NCI-H187 treated with DMSO at 0.1 percent for 48 hours (cell line): ENCODE results near the gene CHP1.
"Not testable (repeated sequence)": the region's sequence is repeated elsewhere in the genome, so short reads cannot be mapped to it uniquely, and the experiment has no call there.

Experiments
- DNase-seq: peaks from one replicate; lab custom pipeline; 2025; lab: John Stamatoyannopoulos, UW

The CHP1 gene

GRCh38 chr15:41292521-41292920 lies 61.5 kb downstream of the CHP1 start:
- DNase-seq: no peak

- not testable (repeated sequence) for DNase-seq
Observed at GRCh38 chr15:41301139-41301538, 70.1 kb downstream of the CHP1 start.

- no peak for DNase-seq
Observed at GRCh38 chr15:41301587-41301986, 70.5 kb downstream of the CHP1 start.

GRCh38 chr15:41304149-41304770 lies 73.2 kb downstream of the CHP1 start:
- no peak for DNase-seq

GRCh38 chr15:41307679-41308078 lies 76.6 kb downstream of the CHP1 start:
- DNase-seq: no peak

GRCh38 chr15:41309226-41309905 lies 78.3 kb downstream of the CHP1 start:
- DNase-seq: no peak

- DNase-seq: not testable (repeated sequence)
Observed at GRCh38 chr15:41320805-41321330, 89.8 kb downstream of the CHP1 start.

- no peak for DNase-seq
Observed at GRCh38 chr15:41323611-41324010, 92.5 kb downstream of the CHP1 start.

GRCh38 chr15:41331281-41331680 lies 100.2 kb downstream of the CHP1 start:
- no peak for DNase-seq
